Lower leg skin (tissue), 4 donors: ENCODE results near the gene PCSK5. TPM values are rescaled to one million over a fixed set of nuclear protein-coding genes. Genes with fewer than 3 reads are reported as not detected.

Experiments used
- DNase-seq, 2 donors: peaks; one replicate each; pipeline ENCODE4 v3.0.0-alpha.2; 2019; ENCODE audit warnings: low spot score in 2 of 2
- H3K4me3 ChIP-seq: fragments of 200-600 bp; sonication (generic); 2 replicates; pipeline ENCODE4 v1.5.1; 2017; ENCODE audit warnings: mild to moderate bottlenecking, low read depth; ENCODE audit not compliant: poor library complexity, severe bottlenecking
- CTCF ChIP-seq, 3 donors: fragments of 450-650 bp; IDR thresholded peaks; one replicate each; pipeline ENCODE4 v1.5.1; 2016; ENCODE audit warnings: antibody characterized with exemption in 3 of 3, mild to moderate bottlenecking in 3 of 3, moderate library complexity in 2 of 3
- POLR2A ChIP-seq, 2 donors: fragments of 450-650 bp; IDR thresholded peaks; one replicate each; pipeline ENCODE4 v1.6.1; 2016 to 2017; ENCODE audit warnings: antibody characterized with exemption in 2 of 2, mild to moderate bottlenecking in 1 of 2, moderate library complexity in 1 of 2
- WGBS, 2 donors: methylation state at CpG; one replicate each; pipeline ENCODE4 v1.1.5; 2018; 5-methylcytosine and 5-hydroxymethylcytosine counted together
- intact Hi-C: fragments of 100-400 bp; cut with DNase I; formaldehyde crosslinking; loops from one replicate; pipeline ENCODE4 v1.15.0; 2023; ENCODE audit warnings: low total_unique reads
- total RNA-seq, 4 donors: library from RNA; depleted of rRNA; stranded (reverse); fragments of >200 nt; gene quantifications; one replicate each; pipeline ENCODE4 v1.1.0, GENCODE V29; 2016

PCSK5 gene
- total RNA-seq, 4 donors from 2014 or later = 6.4 to 10.8 (median 9.7) TPM

DNA sequence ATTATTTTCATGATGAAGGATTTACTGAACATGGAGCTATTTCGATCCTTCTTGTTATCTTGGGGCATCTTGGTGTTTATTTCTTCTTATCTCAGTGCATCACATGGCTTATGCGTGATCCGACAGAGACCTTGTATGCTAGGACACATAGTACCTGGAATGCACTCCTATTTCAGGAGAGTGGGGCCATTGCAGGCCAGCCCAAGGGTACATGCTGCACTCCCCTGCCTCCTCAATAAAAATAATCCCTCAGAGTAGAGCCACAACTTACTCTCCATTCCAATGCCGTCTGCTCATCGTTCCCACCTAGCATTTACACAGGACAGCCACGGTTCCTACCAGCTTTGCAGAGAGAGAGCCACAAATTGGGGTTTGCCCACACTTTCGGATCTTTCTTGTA lies 43.5 kb downstream of the PCSK5 start:
- DNase-seq = no peak
- TF ChIP-seq CTCF (IDR thresholded peaks at IDR 0.05) = no peak
- no peak for TF ChIP-seq POLR2A (IDR thresholded peaks at IDR 0.05)
- intact Hi-C loops = no loop called here
- no peak overlapping the region for H3K4me3 ChIP-seq
- 94 to 96% methylated on average over 7 of the region's 7 CpGs for WGBS, 2 donors

DNA sequence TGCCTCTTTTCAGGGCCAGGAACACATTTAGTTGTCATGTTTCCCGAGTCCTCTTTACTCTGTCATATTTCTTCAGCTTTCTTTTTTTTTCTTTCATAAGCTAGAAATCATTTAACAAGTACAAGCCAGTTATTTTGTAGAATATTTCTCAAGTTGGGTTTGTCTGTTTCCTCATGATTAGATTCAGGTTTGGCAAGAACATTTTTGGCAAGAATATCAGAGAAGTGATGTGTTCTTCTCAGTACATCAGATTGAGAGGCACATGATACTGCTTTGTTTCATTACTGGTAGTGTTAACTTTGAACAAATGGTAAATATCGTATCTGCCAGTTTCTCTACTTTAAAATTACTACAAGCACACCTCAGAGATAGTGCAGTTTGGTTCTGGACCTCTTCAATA lies 45.1 kb downstream of the PCSK5 start:
- H3K4me3 ChIP-seq = no peak overlapping the region
- intact Hi-C loops = no loop called here
- WGBS, 2 donors = 27 to 33% methylated on average over 2 of the region's 2 CpGs
- no peak for DNase-seq
- TF ChIP-seq CTCF (IDR thresholded peaks at IDR 0.05) (no peak), POLR2A (IDR thresholded peaks at IDR 0.05) (no peak)

DNA sequence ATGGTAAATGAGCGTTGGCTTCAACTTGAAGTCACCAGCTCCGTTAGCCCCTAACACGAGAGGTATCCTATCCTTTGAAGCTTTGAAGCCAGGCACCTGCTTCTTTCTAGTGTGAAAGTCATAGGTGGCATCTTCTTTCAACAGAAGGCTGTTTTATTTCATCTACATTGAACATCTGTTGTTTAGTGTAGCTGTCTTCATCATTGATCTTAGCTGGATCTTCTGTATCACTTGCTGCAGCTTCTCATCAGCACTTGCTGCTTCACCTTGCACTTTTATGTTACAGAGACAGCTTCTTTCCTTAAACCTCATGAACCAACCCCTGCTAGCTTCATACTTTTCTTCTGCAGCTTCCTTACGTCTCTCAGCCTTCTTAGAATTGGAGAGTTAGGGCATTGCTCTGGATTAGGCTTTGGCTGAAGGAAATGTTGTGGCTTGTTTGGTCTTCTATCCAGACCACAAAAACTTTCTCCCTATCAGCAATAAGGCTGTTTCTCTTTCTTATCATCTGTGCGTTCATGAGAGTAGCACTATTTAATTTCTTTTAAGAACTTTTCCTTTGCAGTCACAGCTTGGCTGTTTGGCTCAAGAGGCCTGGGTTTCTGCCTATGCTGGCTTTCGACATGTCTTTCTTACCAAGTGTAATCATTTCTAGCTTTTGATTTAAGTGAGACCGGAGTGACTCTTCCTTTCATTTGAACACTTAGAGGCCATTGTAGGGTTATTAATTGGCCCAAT lies 47.2 kb downstream of the PCSK5 start:
- H3K4me3 ChIP-seq = no peak overlapping the region
- no peak for DNase-seq
- 83 to 91% methylated on average over 7 of the region's 7 CpGs for WGBS, 2 donors
- intact Hi-C loops = no loop called here
- TF ChIP-seq POLR2A (IDR thresholded peaks at IDR 0.05) = no peak
- no peak for TF ChIP-seq CTCF (IDR thresholded peaks at IDR 0.05)

DNA sequence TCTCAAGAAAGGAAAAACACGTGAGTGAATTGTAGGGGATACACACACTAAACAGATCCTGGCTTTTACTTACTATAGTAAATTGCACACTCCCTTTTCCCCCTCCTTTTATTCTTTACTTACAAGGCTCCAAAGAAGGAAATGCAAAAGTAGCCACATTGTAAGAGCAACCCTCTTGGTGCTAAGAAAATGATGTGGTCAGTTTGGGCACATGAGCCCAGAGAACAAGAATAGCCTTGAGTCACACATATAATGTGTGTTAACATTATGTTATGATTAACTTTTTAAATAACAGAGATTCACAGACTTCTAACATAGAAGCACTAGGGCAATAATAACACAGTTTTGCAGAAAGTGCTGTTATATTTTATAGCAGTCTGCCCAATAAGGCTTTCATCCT lies 48.5 kb downstream of the PCSK5 start:
- H3K4me3 ChIP-seq = no peak overlapping the region
- TF ChIP-seq POLR2A (IDR thresholded peaks at IDR 0.05) (no peak), CTCF (IDR thresholded peaks at IDR 0.05) (no peak)

GRCh38 chr9:75939536-75940111 lies 49.2 kb downstream of the PCSK5 start:
- TF ChIP-seq CTCF (IDR thresholded peaks at IDR 0.05) (no peak), POLR2A (IDR thresholded peaks at IDR 0.05) (no peak)
- 72 to 82% methylated on average over 7 of the region's 7 CpGs for WGBS, 2 donors
- no peak for DNase-seq
- intact Hi-C loops = no loop called here
- H3K4me3 ChIP-seq = no peak overlapping the region

More for the DNA sequence above, 48.5 kb downstream of the PCSK5 start:
- DNase-seq = no peak
- intact Hi-C loops = no loop called here
- 82 to 88% methylated on average over 1 of the region's 1 CpG for WGBS, 2 donors
